ENCODE data around the gene APC. TPM values are rescaled to one million over a fixed set of nuclear protein-coding genes. Genes with fewer than 3 reads are reported as not detected.

Gene APC
- total and polyA plus RNA-seq, 12 donors, result 2.5 to 78.8 (median 37.1) TPM

GRCh38 chr5:112787261-112787660 is 49.6 kb downstream of the APC start:
- Histone ChIP-seq H3K27ac (no peak overlapping the region), H3K27me3 (no peaks in the 10 kb centered on the region), H3K4me3 (no peak overlapping the region), H3K9me3 (replicated peaks in 1 of 3) (no peaks in the 10 kb centered on the region), H3K36me3 (replicated peaks in 1 of 2) (no peaks in the 10 kb centered on the region), H3K4me1 (replicated peaks in 1 of 2) (no peaks in the 10 kb centered on the region)
- 79 to 100% (median 92%) methylated on average over 1 of the region's 1 CpG for WGBS, 4 donors
- TF ChIP-seq POLR2A (IDR thresholded peaks at IDR 0.05), result no peak
- no peak for TF ChIP-seq CTCF (IDR thresholded peaks at IDR 0.05)
- no peak for DNase-seq
- intact Hi-C loops (cut with DNase I), result no loop called here

- H3K36me3 ChIP-seq (replicated peaks in 1 of 2), result peaks cover 0 to 3% of the 10 kb centered on the region in 2 donors
- intact Hi-C loops (cut with DNase I), result no loop called here
Measured at GRCh38 chr5:112787896-112788295, 50.2 kb downstream of the APC start.

GRCh38 chr5:112793201-112793600 is 55.5 kb downstream of the APC start:
- Histone ChIP-seq H3K27me3 (no peaks in the 10 kb centered on the region), H3K27ac (no peak overlapping the region), H3K4me1 (replicated peaks in 1 of 2) (no peaks in the 10 kb centered on the region), H3K36me3 (replicated peaks in 1 of 2) (peaks cover 0 to 24% of the 10 kb centered on the region in 2 donors), H3K9me3 (replicated peaks in 1 of 3) (no peaks in the 10 kb centered on the region), H3K4me3 (no peak overlapping the region)
- DNase-seq, result no peak
- no peak for TF ChIP-seq CTCF (IDR thresholded peaks at IDR 0.05)
- TF ChIP-seq POLR2A (IDR thresholded peaks at IDR 0.05), result no peak
- WGBS, 4 donors, result 88 to 96% (median 93%) methylated on average over 2 of the region's 2 CpGs
- intact Hi-C loops (cut with DNase I), result no loop called here

More at GRCh38 chr5:112787896-112788295, 50.2 kb downstream of the APC start:
- 94 to 97% (median 96%) methylated on average over 3 of the region's 3 CpGs for WGBS, 4 donors
- Histone ChIP-seq H3K4me1 (replicated peaks in 1 of 2) (no peaks in the 10 kb centered on the region), H3K4me3 (no peak overlapping the region), H3K9me3 (replicated peaks in 1 of 3) (no peaks in the 10 kb centered on the region), H3K27ac (no peak overlapping the region), H3K27me3 (no peaks in the 10 kb centered on the region)
- no peak for TF ChIP-seq CTCF (IDR thresholded peaks at IDR 0.05)
- no peak for TF ChIP-seq POLR2A (IDR thresholded peaks at IDR 0.05)
- no peak for DNase-seq

- DNase-seq, result no peak
- no peak overlapping the region for H3K27ac ChIP-seq
- no peaks in the 10 kb centered on the region for H3K9me3 ChIP-seq (replicated peaks in 1 of 3)
- WGBS, 4 donors, result 92 to 100% (median 96%) methylated on average over 4 of the region's 4 CpGs
- no peaks in the 10 kb centered on the region for H3K4me1 ChIP-seq (replicated peaks in 1 of 2)
- no peak overlapping the region for H3K4me3 ChIP-seq
- no peaks in the 10 kb centered on the region for H3K27me3 ChIP-seq
- H3K36me3 ChIP-seq (replicated peaks in 1 of 2), result peaks cover 0 to 24% of the 10 kb centered on the region in 2 donors
- TF ChIP-seq CTCF (IDR thresholded peaks at IDR 0.05) (no peak), POLR2A (IDR thresholded peaks at IDR 0.05) (no peak)
- intact Hi-C loops (cut with DNase I), result no loop called here
Measured at GRCh38 chr5:112794410-112794809, 56.7 kb downstream of the APC start.
